ENCODE data around the gene AMN1. TPM values are rescaled to one million over a fixed set of nuclear protein-coding genes. Genes with fewer than 3 reads are reported as not detected.

AMN1 gene
- total RNA-seq, 1 donor from 2014 or later = 5.5 TPM

- Mint-ChIP-seq H3K27me3 (no peaks in the 10 kb centered on the region), H3K9me3 (no peaks in the 10 kb centered on the region), H3K27ac (no peak overlapping the region), H3K4me3 (peak overlapping the region; percentile 32), H3K4me1 (ENCODE audit: unreplicated experiment) (no peaks in the 10 kb centered on the region), H3K36me3 (peaks cover 14% of the 10 kb centered on the region)
- DNase-seq (ENCODE audit: extremely low spot score, unreplicated experiment) = no peak
- TF ChIP-seq CTCF (conservative IDR thresholded peaks at IDR 0.05) = no peak
Measured at GRCh38 chr12:31663576-31663975, 65.2 kb downstream of the AMN1 start.

GRCh38 chr12:31662176-31662849, 66.5 kb downstream of the AMN1 start:
- Mint-ChIP-seq H3K27me3 (no peaks in the 10 kb centered on the region), H3K36me3 (peaks cover 11% of the 10 kb centered on the region), H3K4me3 (peak overlapping the region; percentile 46), H3K9me3 (no peaks in the 10 kb centered on the region), H3K4me1 (ENCODE audit: unreplicated experiment) (peaks cover 3% of the 10 kb centered on the region), H3K27ac (no peak overlapping the region)
- TF ChIP-seq CTCF (conservative IDR thresholded peaks at IDR 0.05) = no peak
- DNase-seq (ENCODE audit: extremely low spot score, unreplicated experiment) = no peak

GRCh38 chr12:31659087-31659942, 69.5 kb downstream of the AMN1 start, which contains the start of gene ETFBKMT:
ETFBKMT (plus strand) TSS chr12:31659688; CDS start chr12:31661954, 2,266 bp downstream.
- peak; percentile 83 for DNase-seq (ENCODE audit: extremely low spot score, unreplicated experiment)
- peak; percentile 63 for TF ChIP-seq CTCF (conservative IDR thresholded peaks at IDR 0.05)
- peaks cover 3% of the 10 kb centered on the region for H3K4me1 Mint-ChIP-seq (ENCODE audit: unreplicated experiment)
- peak within 1 kb of the TSS; percentile 97 for H3K4me3 Mint-ChIP-seq
- H3K27ac Mint-ChIP-seq = peak within 1 kb of the TSS; percentile 97
- H3K9me3 Mint-ChIP-seq = no peaks in the 10 kb centered on the region
- H3K27me3 Mint-ChIP-seq = no peaks in the 10 kb centered on the region
- H3K36me3 Mint-ChIP-seq = peaks cover 8% of the 10 kb centered on the region

- Mint-ChIP-seq H3K4me3 (peak overlapping the region; percentile 97), H3K4me1 (ENCODE audit: unreplicated experiment) (peaks cover 3% of the 10 kb centered on the region), H3K36me3 (peaks cover under 1% of the 10 kb centered on the region), H3K27ac (peak overlapping the region; percentile 97), H3K9me3 (no peaks in the 10 kb centered on the region), H3K27me3 (no peaks in the 10 kb centered on the region)
- no peak for DNase-seq (ENCODE audit: extremely low spot score, unreplicated experiment)
- TF ChIP-seq CTCF (conservative IDR thresholded peaks at IDR 0.05) = no peak
Measured at GRCh38 chr12:31658471-31659086, 70.2 kb downstream of the AMN1 start.

GRCh38 chr12:31655792-31656191, 73.0 kb downstream of the AMN1 start:
- DNase-seq (ENCODE audit: extremely low spot score, unreplicated experiment) = no peak
- H3K9me3 Mint-ChIP-seq = no peaks in the 10 kb centered on the region
- H3K4me3 Mint-ChIP-seq = peak overlapping the region; percentile 18
- peak overlapping the region; percentile 4 for H3K27ac Mint-ChIP-seq
- H3K36me3 Mint-ChIP-seq = no peaks in the 10 kb centered on the region
- TF ChIP-seq CTCF (conservative IDR thresholded peaks at IDR 0.05) = no peak
- H3K4me1 Mint-ChIP-seq (ENCODE audit: unreplicated experiment) = peaks cover 7% of the 10 kb centered on the region
- no peaks in the 10 kb centered on the region for H3K27me3 Mint-ChIP-seq
